Fibroblast of mammary gland (primary cell): ENCODE results near the gene TMEM101.
A peak's percentile ranks its signal among the peaks of the same experiment; 100 is the strongest.
"Not testable (repeated sequence)": the region's sequence is repeated elsewhere in the genome, so short reads cannot be mapped to it uniquely, and the experiment has no call there.

Experiments used
- DNase-seq: peaks from one replicate; pipeline ENCODE4 v3.0.0-alpha.2; 2010; ENCODE audit warnings: low read depth
- H3K4me3 ChIP-seq: 2 replicates; pipeline ENCODE4 v1.5.1; 2011; ENCODE audit warnings: low read depth, mild to moderate bottlenecking, low read length, moderate library complexity; ENCODE audit not compliant: control insufficient read depth
- CTCF ChIP-seq: conservative IDR thresholded peaks from 2 replicates; pipeline ENCODE4 v1.5.1; 2011; ENCODE audit warnings: low read depth, low read length, inconsistent platforms; ENCODE audit not compliant: control insufficient read depth, insufficient read depth

Gene TMEM101

GRCh38 chr17:44049294-44050060 is 34.7 kb upstream of the TMEM101 start:
- no peak for TF ChIP-seq CTCF
- no peak for DNase-seq
- H3K4me3 ChIP-seq: no peak overlapping the region

- DNase-seq, H3K4me3 ChIP-seq: not testable (repeated sequence)
Observed at GRCh38 chr17:44046893-44047292, 32.1 kb upstream of the TMEM101 start.

GRCh38 chr17:44045486-44045885 is 30.7 kb upstream of the TMEM101 start:
- TF ChIP-seq CTCF: no peak
- no peak overlapping the region for H3K4me3 ChIP-seq
- no peak for DNase-seq

- TF ChIP-seq CTCF: no peak
- no peak overlapping the region for H3K4me3 ChIP-seq
- peak; percentile 90 for DNase-seq
Observed at GRCh38 chr17:44044071-44044470, 29.3 kb upstream of the TMEM101 start.

GRCh38 chr17:44043272-44043696 is 28.5 kb upstream of the TMEM101 start:
- no peak for TF ChIP-seq CTCF
- DNase-seq: peak; percentile 79
- no peak overlapping the region for H3K4me3 ChIP-seq

GRCh38 chr17:44039829-44040635 is 25.3 kb upstream of the TMEM101 start:
- no peak overlapping the region for H3K4me3 ChIP-seq
- no peak for TF ChIP-seq CTCF
- DNase-seq: no peak

- H3K4me3 ChIP-seq: no peak overlapping the region
- DNase-seq: no peak
- no peak for TF ChIP-seq CTCF
Observed at GRCh38 chr17:44038604-44039011, 23.8 kb upstream of the TMEM101 start.
